ENCODE measurements around the gene CDH5.

DNA sequence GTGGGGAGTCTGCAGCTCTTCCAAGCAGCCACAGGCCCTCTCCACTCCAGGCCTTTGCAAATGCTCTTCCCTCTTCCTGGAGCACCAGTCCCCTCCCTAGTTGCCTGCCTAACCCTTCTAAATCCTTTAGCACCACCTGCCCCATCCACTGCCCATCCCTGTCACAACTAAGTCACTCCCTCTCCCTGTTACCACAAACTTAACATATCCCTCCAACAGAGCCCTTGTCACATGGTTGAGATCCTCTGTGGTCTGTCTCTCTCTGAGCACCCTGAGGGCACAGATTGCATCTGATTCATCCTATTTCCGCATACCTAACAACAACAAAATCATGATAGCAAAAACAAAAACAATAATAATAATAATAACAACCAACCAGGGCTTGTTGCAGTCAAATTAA is 49.6 kb downstream of the CDH5 start:
- no peak for TF ChIP-seq POLR2AphosphoS5 (IDR thresholded peaks at IDR 0.05)
- TF ChIP-seq, protein P1, sequence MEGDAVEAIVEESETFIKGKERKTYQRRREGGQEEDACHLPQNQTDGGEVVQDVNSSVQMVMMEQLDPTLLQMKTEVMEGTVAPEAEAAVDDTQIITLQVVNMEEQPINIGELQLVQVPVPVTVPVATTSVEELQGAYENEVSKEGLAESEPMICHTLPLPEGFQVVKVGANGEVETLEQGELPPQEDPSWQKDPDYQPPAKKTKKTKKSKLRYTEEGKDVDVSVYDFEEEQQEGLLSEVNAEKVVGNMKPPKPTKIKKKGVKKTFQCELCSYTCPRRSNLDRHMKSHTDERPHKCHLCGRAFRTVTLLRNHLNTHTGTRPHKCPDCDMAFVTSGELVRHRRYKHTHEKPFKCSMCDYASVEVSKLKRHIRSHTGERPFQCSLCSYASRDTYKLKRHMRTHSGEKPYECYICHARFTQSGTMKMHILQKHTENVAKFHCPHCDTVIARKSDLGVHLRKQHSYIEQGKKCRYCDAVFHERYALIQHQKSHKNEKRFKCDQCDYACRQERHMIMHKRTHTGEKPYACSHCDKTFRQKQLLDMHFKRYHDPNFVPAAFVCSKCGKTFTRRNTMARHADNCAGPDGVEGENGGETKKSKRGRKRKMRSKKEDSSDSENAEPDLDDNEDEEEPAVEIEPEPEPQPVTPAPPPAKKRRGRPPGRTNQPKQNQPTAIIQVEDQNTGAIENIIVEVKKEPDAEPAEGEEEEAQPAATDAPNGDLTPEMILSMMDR (IDR thresholded peaks at IDR 0.05 in 8 of 11, conservative IDR thresholded peaks at IDR 0.05 in 3 of 11) = no peak
